NCI-H526 treated with DMSO at 0.1 percent for 48 hours (cell line): ENCODE results near the gene TMEM174.

ENCODE experiments used
- DNase-seq: peaks from one replicate; lab custom pipeline; 2025; lab: John Stamatoyannopoulos, UW

Gene TMEM174

GRCh38 chr5:73172951-73173350, at the start of gene TMEM174:
Gene TMEM174, plus strand, starts transcription at chr5:73173193. Its CDS starts 51 bp downstream, at chr5:73173244.
- DNase-seq: no peak

GRCh38 chr5:73125289-73125688, 47.7 kb upstream of the TMEM174 start:
- no peak for DNase-seq

- DNase-seq: peak; percentile 75
Observed at GRCh38 chr5:73126381-73126780, 46.6 kb upstream of the TMEM174 start.

- no peak for DNase-seq
Observed at GRCh38 chr5:73126957-73127356, 46.0 kb upstream of the TMEM174 start.

- no peak for DNase-seq
Observed at GRCh38 chr5:73129143-73129542, 43.9 kb upstream of the TMEM174 start.

- no peak for DNase-seq
Observed at GRCh38 chr5:73130811-73131210, 42.2 kb upstream of the TMEM174 start.

GRCh38 chr5:73131711-73132425, 41.1 kb upstream of the TMEM174 start:
- no peak for DNase-seq

- no peak for DNase-seq
Observed at GRCh38 chr5:73132759-73133158, 40.2 kb upstream of the TMEM174 start.

- no peak for DNase-seq
Observed at GRCh38 chr5:73135021-73135420, 38.0 kb upstream of the TMEM174 start.

- DNase-seq: no peak
Observed at GRCh38 chr5:73135429-73136054, 37.5 kb upstream of the TMEM174 start.

GRCh38 chr5:73136055-73136562, 36.9 kb upstream of the TMEM174 start:
- no peak for DNase-seq

GRCh38 chr5:73137563-73138530, 35.1 kb upstream of the TMEM174 start:
- no peak for DNase-seq

GRCh38 chr5:73139485-73139884, 33.5 kb upstream of the TMEM174 start:
- no peak for DNase-seq

- no peak for DNase-seq
Observed at GRCh38 chr5:73140801-73141200, 32.2 kb upstream of the TMEM174 start.

- no peak for DNase-seq
Observed at GRCh38 chr5:73142035-73142434, 31.0 kb upstream of the TMEM174 start.

GRCh38 chr5:73143716-73144115, 29.3 kb upstream of the TMEM174 start:
- no peak for DNase-seq

GRCh38 chr5:73149540-73149939, 23.5 kb upstream of the TMEM174 start:
- no peak for DNase-seq

GRCh38 chr5:73150876-73151275, 22.1 kb upstream of the TMEM174 start:
- DNase-seq: no peak

- no peak for DNase-seq
Observed at GRCh38 chr5:73151766-73152410, 21.1 kb upstream of the TMEM174 start.

GRCh38 chr5:73152411-73153388, 20.3 kb upstream of the TMEM174 start:
- DNase-seq: no peak

GRCh38 chr5:73153513-73153912, 19.5 kb upstream of the TMEM174 start:
- no peak for DNase-seq
